Breast epithelium (tissue), 4 donors: ENCODE results near the gene PRCD. TPM values are rescaled to one million over a fixed set of nuclear protein-coding genes. Genes with fewer than 3 reads are reported as not detected.

Source experiments
- DNase-seq, 2 donors: peaks; one replicate each; pipeline ENCODE4 v3.0.0-alpha.2; 2019; ENCODE audit warnings: low spot score in 2 of 2
- H3K27ac ChIP-seq, 2 donors: fragments of 200-600 bp; sonication (generic) in 1 of 2; one replicate each; pipeline ENCODE4 v1.5.1; 2016 to 2019; ENCODE audit warnings: mild to moderate bottlenecking in 1 of 2
- H3K27me3 ChIP-seq, 2 donors: fragments of 200-600 bp; sonication (generic) in 1 of 2; one replicate each; pipeline versions ENCODE4 v1.5.1 to v1.6.0; 2017 to 2019; ENCODE audit warnings: control low read depth in 1 of 2, mild to moderate bottlenecking in 1 of 2
- H3K36me3 ChIP-seq: fragments of 200-600 bp; one replicate; pipeline ENCODE4 v1.5.1; 2019
- H3K4me1 ChIP-seq, 2 donors: fragments of 200-600 bp; sonication (generic); one replicate each; pipeline ENCODE4 v1.5.1; 2016 to 2019; ENCODE audit warnings: control low read depth in 1 of 2
- H3K4me3 ChIP-seq, 3 donors: fragments of 200-600 bp; sonication (generic); 1 replicate in 2 of 3; 2 replicates in 1 of 3; pipeline ENCODE4 v1.5.1; 2016 to 2019; ENCODE audit warnings: mild to moderate bottlenecking in 3 of 3, moderate library complexity in 2 of 3
- H3K9me3 ChIP-seq, 2 donors: fragments of 200-600 bp; sonication (generic) in 1 of 2; one replicate each; pipeline ENCODE4 v1.5.1; 2016 to 2019; ENCODE audit warnings: control low read depth in 1 of 2
- CTCF ChIP-seq, 3 donors: fragments of 450-650 bp; IDR thresholded peaks; one replicate each; pipeline ENCODE4 v1.5.1; 2016 to 2017; ENCODE audit warnings: antibody characterized with exemption in 3 of 3, mild to moderate bottlenecking in 3 of 3, moderate library complexity in 3 of 3
- POLR2A ChIP-seq: fragments of 450-650 bp; IDR thresholded peaks from one replicate; pipeline ENCODE4 v1.6.1; 2016; ENCODE audit warnings: antibody characterized with exemption, mild to moderate bottlenecking, moderate library complexity
- POLR2AphosphoS5 ChIP-seq, 3 donors: sonication (generic); formaldehyde crosslinking; IDR thresholded peaks; one replicate each; pipeline ENCODE4 v1.6.1; 2017; ENCODE audit warnings: antibody characterized with exemption in 3 of 3
- intact Hi-C: fragments of 100-400 bp; cut with DNase I; formaldehyde crosslinking; loops from one replicate; pipeline ENCODE4 v1.15.1; 2023; ENCODE audit warnings: low total_unique reads
- total RNA-seq, 3 donors: library from RNA; depleted of rRNA; stranded (reverse); fragments of >200 nt; gene quantifications; one replicate each; pipeline ENCODE4 v1.1.0, GENCODE V29; 2016

Gene PRCD
- total RNA-seq, 3 donors from 2014 or later: 1.5 to 7.2 (median 4.9) TPM

GRCh38 chr17:76492989-76493501 lies 46.8 kb upstream of the PRCD start:
- Histone ChIP-seq H3K27me3 (no peaks in the 10 kb centered on the region), H3K27ac (peak overlapping the region; percentile 10 to 77), H3K4me1 (peaks cover 0 to 13% of the 10 kb centered on the region in 2 donors), H3K9me3 (no peaks in the 10 kb centered on the region), H3K4me3 (peak overlapping the region; percentile 3 to 23 (median 5)), H3K36me3 (no peaks in the 10 kb centered on the region)
- no peak for DNase-seq
- TF ChIP-seq POLR2AphosphoS5 (IDR thresholded peaks at IDR 0.05) (peak in 1 of 3 donors; percentile 9), CTCF (IDR thresholded peaks at IDR 0.05) (no peak)
- intact Hi-C loops: no loop called here

- Histone ChIP-seq H3K4me1 (peaks cover 2 to 16% of the 10 kb centered on the region in 2 donors), H3K9me3 (no peaks in the 10 kb centered on the region), H3K4me3 (peak overlapping the region in 1 of 3 donors; percentile 23), H3K27ac (peak overlapping the region; percentile 10 to 77), H3K27me3 (no peaks in the 10 kb centered on the region), H3K36me3 (no peaks in the 10 kb centered on the region)
- intact Hi-C loops: no loop called here
- TF ChIP-seq POLR2AphosphoS5 (IDR thresholded peaks at IDR 0.05): no peak
- no peak for TF ChIP-seq CTCF (IDR thresholded peaks at IDR 0.05)
- TF ChIP-seq POLR2A: no peak
- DNase-seq: no peak
Observed at GRCh38 chr17:76493505-76494167, 46.2 kb upstream of the PRCD start.

DNA sequence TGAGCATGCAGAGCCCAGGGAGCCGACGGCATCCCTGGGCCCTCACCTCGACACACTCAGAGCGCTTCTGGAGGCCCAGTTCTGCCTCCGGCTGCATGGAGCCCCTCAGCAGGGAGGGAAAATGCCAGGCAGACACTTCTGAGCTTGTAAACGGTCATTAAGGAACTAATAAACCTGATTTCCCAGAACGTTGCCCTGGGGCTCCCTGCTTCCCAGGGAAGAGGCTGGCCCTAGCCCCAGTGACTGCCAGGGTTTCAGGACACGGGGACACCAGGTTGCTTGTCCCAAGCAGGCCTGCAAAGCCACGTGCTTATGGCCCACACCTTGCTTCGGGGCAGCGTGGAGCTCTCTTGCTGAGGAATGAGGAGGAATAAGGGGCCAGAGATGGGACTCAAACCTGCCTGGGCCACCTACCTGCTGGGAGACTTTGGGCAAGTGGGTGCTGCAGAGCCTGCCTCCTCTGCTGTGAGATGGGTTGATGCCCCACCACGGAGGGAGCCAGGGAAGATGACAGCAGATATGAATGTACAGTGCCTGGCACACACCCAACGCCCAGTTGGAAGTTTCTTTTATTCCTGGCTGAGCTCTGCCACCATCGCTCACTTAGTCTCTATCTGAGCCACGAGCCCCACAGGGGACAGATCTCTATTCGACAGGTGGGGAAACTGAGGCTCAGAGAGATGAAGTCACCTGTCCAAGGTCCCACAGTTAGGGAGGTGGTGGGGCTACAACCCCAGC lies 44.0 kb upstream of the PRCD start:
- TF ChIP-seq POLR2AphosphoS5 (IDR thresholded peaks at IDR 0.05) (no peak), POLR2A (no peak), CTCF (IDR thresholded peaks at IDR 0.05) (no peak)
- intact Hi-C loops: no loop called here
- Histone ChIP-seq H3K4me3 (no peak overlapping the region), H3K36me3 (no peaks in the 10 kb centered on the region), H3K9me3 (no peaks in the 10 kb centered on the region), H3K4me1 (peaks cover 9 to 27% of the 10 kb centered on the region in 2 donors), H3K27me3 (no peaks in the 10 kb centered on the region), H3K27ac (no peak overlapping the region)
- no peak for DNase-seq

DNA sequence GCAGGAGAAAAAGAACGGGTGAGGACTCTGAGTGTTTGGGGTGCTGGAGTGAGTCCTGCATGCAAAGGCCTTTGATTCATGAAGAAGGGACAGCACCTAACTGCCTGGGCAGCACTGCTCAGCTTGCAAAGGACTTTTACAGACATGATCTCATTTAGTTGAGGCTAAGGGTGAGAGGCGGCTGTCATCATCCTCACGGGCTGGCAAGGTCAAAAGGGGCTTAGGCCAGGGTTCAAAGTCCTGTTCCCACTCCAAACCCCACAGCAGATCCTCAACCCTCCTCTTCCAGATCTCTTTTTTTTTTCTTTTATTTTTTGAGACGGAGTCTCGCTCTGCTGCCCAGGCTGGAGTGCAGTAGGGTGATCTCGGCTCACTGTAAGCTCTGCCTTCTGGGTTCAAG lies 43.4 kb upstream of the PRCD start:
- no peak for DNase-seq
- Histone ChIP-seq H3K27me3 (no peaks in the 10 kb centered on the region), H3K4me1 (peaks cover 9 to 27% of the 10 kb centered on the region in 2 donors), H3K9me3 (no peaks in the 10 kb centered on the region), H3K27ac (no peak overlapping the region), H3K36me3 (no peaks in the 10 kb centered on the region), H3K4me3 (no peak overlapping the region)
- TF ChIP-seq CTCF (IDR thresholded peaks at IDR 0.05) (no peak), POLR2A (no peak), POLR2AphosphoS5 (IDR thresholded peaks at IDR 0.05) (no peak)
- intact Hi-C loops: no loop called here

GRCh38 chr17:76497699-76497978 lies 42.2 kb upstream of the PRCD start:
- TF ChIP-seq POLR2A (no peak), POLR2AphosphoS5 (IDR thresholded peaks at IDR 0.05) (no peak), CTCF (IDR thresholded peaks at IDR 0.05) (no peak)
- H3K4me3 ChIP-seq: peak overlapping the region; percentile 10 to 49 (median 29)
- no peak for DNase-seq
- peak overlapping the region; percentile 68 to 72 for H3K27ac ChIP-seq
- intact Hi-C loops: no loop called here
- no peaks in the 10 kb centered on the region for H3K36me3 ChIP-seq
- H3K27me3 ChIP-seq: no peaks in the 10 kb centered on the region
- H3K9me3 ChIP-seq: no peaks in the 10 kb centered on the region
- H3K4me1 ChIP-seq: peaks cover 9 to 27% of the 10 kb centered on the region in 2 donors
